GM10266 (cell line): ENCODE results near the gene C18orf32.
"Not testable (repeated sequence)": the region's sequence is repeated elsewhere in the genome, so short reads cannot be mapped to it uniquely, and the experiment has no call there.

Source experiments
- DNase-seq: peaks from one replicate; pipeline ENCODE4 v3.0.0; 2012; ENCODE audit errors: extremely low spot score
- TF ChIP-seq, protein P1 (sequence below): IDR thresholded peaks from 2 replicates; pipeline ENCODE4 v1.5.1; 2012; ENCODE audit warnings: mild to moderate bottlenecking, low read depth; ENCODE audit not compliant: control insufficient read depth, insufficient read depth; ENCODE audit errors: missing control alignments

Gene C18orf32

DNA sequence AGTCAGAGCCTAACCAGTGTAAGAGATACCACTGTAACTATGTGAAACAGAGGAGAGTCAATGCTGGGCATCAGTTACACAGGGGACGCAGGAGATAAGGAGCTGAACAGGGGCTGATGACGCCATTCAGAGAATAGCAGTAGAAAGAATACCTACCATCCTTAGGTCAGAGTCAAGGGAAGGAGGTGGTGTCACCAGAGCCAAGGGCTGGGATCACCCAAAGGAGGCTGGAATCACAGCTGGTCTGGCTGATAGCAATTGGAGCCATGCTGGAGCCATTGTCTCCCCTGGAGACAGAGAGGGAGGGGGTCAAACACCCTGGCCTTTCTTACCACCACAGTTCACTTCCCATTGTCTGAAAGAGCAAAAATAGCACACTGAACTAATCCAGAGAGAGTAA lies 37.3 kb upstream of the C18orf32 start:
- no peak for DNase-seq
- TF ChIP-seq, protein P1, sequence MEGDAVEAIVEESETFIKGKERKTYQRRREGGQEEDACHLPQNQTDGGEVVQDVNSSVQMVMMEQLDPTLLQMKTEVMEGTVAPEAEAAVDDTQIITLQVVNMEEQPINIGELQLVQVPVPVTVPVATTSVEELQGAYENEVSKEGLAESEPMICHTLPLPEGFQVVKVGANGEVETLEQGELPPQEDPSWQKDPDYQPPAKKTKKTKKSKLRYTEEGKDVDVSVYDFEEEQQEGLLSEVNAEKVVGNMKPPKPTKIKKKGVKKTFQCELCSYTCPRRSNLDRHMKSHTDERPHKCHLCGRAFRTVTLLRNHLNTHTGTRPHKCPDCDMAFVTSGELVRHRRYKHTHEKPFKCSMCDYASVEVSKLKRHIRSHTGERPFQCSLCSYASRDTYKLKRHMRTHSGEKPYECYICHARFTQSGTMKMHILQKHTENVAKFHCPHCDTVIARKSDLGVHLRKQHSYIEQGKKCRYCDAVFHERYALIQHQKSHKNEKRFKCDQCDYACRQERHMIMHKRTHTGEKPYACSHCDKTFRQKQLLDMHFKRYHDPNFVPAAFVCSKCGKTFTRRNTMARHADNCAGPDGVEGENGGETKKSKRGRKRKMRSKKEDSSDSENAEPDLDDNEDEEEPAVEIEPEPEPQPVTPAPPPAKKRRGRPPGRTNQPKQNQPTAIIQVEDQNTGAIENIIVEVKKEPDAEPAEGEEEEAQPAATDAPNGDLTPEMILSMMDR = no peak

DNA sequence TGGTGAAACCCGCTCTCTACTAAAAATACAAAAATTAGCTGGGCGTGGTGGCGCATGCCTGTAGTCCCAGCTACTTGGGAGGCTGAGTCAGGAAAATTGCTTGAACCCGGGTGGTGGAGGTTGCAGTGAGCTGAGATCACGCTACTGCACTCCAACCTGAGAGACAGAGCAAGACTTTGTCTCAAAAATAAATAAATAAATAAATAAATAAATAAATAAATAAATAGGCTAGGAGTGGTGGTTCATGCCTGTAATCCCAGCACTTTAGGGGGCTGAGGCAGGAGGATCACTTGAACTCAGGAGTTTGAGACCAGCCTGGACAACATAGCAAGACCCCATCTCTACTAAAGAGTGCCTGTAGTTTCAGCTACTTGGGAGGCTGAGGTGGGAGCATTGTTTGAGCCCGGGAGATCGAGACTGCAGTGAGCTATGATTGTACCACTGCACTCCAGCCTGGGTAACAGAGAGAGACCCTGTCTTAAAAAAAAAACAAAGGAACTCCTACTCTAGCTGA lies 36.6 kb upstream of the C18orf32 start:
- not testable (repeated sequence) for DNase-seq

DNA sequence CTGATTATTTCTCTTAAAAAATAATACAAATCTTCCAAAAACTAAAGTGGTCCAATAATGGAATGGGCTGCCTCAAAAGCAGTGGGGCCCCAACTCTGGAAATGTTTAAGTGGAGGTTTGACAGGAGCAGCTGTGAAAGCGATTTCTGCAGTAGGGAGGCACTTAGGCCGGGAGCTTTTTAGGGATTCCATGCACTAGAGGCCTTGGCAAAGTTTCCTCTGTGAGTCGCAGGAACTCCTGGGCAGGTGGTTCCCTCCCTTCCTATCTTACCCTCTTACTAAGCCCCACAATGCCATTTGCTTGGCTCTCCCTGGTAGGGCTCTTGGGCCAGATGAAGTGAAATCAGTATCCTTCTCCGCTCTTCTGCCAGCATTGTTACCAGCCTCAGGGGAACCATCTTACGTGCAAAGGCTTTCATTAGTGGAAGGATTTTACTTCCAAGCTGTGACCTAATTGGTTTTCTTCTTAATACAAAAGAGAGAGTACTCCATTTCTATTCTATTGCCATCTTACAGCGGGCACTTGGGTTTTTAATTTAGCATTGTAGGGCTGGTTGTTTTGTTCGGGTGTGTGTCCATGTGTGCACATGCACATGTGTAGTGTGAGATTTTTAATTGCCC lies 34.3 kb upstream of the C18orf32 start:
- DNase-seq = no peak
- TF ChIP-seq, protein P1 = no peak

DNA sequence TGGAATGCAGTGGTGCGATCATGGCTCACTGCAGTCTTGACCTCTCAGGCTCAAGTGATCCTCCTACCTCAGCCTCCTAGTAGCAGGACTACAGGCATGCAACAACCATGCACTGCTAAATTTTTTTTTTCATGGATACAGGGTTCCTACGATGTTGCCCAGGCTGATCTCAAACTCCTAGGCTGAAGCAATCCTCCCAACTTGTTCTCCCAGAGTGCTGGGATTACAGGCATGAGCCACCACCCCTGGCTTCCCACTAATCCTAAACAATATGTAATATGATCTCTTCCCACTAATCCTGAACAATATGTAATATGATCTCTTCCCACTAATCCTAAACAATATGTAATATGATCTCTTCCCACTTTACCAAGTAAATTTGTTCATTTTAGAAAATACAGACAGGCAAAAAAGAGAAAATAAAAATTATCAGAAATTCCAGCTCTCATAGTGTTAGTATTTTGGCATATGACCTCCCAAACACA lies 33.7 kb upstream of the C18orf32 start:
- TF ChIP-seq, protein P1 = no peak
- DNase-seq = no peak

DNA sequence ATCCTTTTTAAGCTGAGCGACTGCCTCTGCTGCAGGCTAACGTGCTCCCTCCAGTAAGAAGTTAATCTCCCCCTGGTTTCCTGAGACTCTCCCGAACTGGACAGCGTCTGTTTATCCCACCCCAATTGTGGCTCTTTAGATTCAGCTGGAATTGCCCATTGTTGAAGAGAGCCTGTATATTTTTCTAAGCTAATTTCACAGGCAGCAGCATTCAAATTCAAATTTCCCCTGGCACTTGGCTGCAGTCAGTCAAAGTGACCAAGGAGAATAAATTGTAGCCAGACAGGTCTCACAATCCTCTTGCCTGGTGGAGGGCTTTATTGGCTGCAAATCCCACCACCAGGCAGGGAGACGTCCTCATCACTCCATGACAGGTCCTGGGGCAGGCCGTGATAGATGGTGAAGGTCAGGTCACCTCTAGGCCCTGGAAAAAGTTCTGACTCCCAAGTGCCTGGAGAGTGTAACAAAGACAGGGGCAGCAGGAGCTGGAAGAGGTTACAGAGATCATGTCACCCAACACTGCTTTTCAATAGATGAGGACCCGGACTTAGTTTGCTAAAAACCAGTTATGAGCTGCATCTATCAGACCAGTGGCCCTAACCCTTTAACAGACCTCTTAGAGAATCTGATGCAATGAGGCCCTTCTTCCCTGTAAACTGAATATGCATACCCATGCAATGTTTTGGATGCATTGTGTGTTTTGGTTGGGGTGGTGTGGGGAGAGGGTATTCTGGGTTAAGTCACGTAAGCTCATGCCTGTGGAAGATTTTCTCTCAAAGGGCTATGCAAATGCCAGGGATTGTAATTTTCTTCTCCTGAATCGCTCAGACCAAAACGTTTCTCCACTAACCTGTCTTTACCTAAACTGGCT lies 32.3 kb upstream of the C18orf32 start:
- TF ChIP-seq, protein P1 = no peak
- no peak for DNase-seq

DNA sequence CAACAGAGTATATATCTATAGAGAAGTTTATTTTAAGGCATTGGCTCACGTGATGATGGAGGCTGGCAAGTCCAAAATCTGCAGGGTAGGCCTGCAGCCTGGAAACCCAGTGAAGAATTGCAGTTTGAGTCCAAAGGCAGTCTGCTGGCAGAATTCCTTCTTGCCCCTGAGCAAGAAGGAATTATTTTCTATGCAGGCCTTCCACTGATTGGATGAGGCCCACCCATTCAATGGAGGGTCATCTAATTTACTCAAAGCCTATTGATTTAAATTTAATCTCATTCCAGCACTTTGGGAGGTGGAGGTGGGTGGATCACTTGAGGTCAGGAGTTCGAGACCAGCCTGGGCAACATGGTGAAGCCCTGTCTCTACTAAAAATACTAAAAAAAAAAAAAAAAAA lies 30.4 kb upstream of the C18orf32 start:
- no peak for DNase-seq
- TF ChIP-seq, protein P1 = no peak

DNA sequence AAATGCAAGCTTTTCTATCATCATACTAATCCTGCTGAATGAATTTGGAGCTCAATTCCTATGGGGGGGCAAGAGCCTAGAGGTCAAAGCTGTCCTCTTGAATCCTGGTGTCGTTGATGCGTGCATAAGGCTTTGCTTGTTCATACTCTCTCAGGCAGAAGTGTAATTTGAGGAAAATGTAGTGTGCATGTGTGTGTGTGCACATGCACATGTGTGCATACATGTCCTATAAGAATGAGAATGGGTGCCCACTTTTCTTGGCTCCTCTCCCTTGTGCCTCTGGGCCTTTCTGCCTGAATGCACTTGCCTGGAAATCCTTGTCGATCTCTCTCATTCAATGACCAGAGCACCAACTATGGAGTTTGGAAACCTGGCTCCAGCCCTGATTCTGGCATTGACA lies 28.5 kb upstream of the C18orf32 start:
- no peak for DNase-seq
- TF ChIP-seq, protein P1 = no peak

DNA sequence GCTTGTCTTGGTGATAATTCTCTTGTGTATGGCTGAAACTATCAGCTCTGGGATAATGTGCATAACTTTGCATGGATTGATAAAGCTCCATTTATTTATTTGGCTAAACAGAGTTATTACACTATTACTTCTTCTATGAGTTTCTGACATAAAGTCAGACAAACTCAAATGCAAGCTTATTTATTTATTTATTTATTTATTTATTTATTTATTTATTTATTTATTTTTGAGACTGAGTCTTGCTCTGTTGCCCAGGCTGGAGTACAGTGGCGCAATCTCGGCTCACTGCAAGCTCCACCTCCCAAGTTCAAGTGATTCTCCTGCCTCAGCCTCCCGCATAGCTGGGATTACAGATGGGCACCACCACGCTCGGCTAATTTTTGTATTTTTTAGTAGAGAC lies 28.0 kb upstream of the C18orf32 start:
- DNase-seq = not testable (repeated sequence)
